Astrocyte of the cerebellum (primary cell): ENCODE data around the gene UACA.

ENCODE experiments used
- DNase-seq: peaks from one replicate; pipeline ENCODE4 v3.0.0-alpha.2; 2011; ENCODE audit warnings: low read depth
- H3K4me3 ChIP-seq: 2 replicates; pipeline ENCODE4 v1.5.1; 2011; ENCODE audit warnings: mild to moderate bottlenecking, low read depth, low read length, moderate library complexity
- in situ Hi-C: cut with HindIII; loops from 2 replicates; pipeline ENCODE4 v1.10.0; 2017; ENCODE audit warnings: low sequenced_read_pairs
- TF ChIP-seq, protein P1 (sequence below): IDR thresholded peaks from 2 replicates; pipeline ENCODE4 v1.5.1; 2012; ENCODE audit warnings: low read length, low read depth, moderate library complexity, mild to moderate bottlenecking; ENCODE audit errors: missing control alignments

UACA gene

DNA sequence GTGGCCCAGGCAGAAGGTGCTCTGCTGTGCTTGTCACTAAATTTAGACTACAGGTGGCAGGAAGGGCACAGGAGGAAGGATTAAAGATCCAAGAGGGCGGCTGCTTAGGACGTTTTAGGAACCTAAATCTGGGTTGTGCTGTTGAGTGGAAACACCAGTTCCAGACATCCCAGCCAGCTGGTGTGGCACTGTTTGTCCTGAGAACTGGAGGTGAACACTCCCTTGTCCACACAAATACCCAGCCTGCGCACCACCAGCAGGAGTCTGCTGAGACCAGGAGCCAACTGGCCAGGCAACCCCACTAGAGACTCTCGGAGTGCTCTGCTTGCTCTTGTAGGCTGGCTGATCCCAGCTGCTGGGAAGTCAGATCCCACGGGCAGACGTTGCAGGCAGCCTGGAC is 30.3 kb upstream of the UACA start:
- TF ChIP-seq, protein P1, sequence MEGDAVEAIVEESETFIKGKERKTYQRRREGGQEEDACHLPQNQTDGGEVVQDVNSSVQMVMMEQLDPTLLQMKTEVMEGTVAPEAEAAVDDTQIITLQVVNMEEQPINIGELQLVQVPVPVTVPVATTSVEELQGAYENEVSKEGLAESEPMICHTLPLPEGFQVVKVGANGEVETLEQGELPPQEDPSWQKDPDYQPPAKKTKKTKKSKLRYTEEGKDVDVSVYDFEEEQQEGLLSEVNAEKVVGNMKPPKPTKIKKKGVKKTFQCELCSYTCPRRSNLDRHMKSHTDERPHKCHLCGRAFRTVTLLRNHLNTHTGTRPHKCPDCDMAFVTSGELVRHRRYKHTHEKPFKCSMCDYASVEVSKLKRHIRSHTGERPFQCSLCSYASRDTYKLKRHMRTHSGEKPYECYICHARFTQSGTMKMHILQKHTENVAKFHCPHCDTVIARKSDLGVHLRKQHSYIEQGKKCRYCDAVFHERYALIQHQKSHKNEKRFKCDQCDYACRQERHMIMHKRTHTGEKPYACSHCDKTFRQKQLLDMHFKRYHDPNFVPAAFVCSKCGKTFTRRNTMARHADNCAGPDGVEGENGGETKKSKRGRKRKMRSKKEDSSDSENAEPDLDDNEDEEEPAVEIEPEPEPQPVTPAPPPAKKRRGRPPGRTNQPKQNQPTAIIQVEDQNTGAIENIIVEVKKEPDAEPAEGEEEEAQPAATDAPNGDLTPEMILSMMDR: no peak
- in situ Hi-C loops: no loop called here
- H3K4me3 ChIP-seq: no peak overlapping the region
- no peak for DNase-seq

DNA sequence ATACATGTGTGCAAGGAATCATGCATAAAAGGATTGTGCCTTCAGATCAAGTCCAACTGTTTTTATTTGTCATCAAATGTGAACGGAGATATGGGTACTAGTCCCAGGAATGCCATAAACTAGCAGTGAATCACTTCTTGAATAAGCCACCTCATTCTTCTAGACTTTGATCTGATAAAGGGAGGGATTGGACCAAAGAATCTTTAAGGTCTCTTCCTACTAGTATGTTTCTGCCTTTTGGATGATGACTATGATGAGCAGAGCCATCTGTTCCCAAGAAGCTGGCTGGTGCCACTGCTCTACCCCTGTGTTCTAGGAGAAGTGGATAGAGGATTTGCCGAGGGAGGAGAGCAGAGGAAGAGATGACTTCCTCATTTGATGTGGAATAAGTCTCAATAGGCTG is 28.8 kb upstream of the UACA start:
- TF ChIP-seq, protein P1: no peak
- no peak for DNase-seq
- no peak overlapping the region for H3K4me3 ChIP-seq
- in situ Hi-C loops: no loop called here

GRCh38 chr15:70791259-70791658 is 27.9 kb upstream of the UACA start:
- in situ Hi-C loops: no loop called here
- TF ChIP-seq, protein P1: no peak
- DNase-seq: no peak
- H3K4me3 ChIP-seq: no peak overlapping the region

- no peak for DNase-seq
- TF ChIP-seq, protein P1: no peak
- in situ Hi-C loops: no loop called here
- no peak overlapping the region for H3K4me3 ChIP-seq
These were observed 25.9 kb upstream of the UACA start for GRCh38 chr15:70789213-70789612.

DNA sequence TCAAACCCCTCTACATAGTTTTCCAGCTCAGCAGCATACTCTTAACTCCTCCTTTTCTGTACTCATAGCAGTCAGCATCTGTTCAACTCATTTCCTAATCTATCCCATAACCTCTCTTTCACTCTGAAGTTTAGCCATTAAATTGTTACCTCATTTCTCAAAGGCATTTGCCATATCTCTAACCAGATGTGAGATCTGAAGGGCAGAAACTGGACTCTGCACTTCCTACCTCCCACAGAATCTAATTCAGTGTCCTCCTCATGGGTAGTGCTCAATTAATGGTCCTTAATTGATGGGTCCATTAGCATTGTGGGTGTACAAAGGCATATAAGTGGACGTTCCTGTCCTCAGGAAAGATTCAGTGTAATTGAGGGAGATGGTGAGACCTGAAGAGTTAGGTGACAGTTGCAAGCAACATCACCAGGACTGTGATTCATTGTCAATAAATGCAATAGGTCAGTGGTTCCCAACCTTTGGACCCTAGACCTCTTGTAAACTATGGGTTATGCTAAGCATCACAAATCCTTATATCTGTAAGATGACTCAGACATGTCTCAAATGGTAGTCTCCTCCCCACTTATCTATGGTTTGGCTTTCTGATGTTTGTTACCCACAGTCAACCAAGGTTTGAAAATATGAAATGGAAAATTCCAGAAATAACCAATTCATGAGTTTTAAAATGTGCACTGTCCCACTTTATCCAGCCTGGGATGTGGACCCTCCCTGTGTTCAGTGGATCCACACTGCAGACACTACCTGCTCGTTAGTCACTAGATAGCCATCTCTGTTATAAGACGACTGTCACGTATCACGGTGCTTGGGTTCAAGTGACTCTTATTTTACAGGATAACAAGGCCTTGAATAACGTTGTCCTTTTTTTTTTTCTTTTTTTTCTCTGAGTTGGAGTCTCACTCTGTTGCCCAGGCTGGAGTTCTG is 25.0 kb upstream of the UACA start:
- TF ChIP-seq, protein P1: no peak
- in situ Hi-C loops: no loop called here
- H3K4me3 ChIP-seq: no peak overlapping the region
- DNase-seq: no peak

DNA sequence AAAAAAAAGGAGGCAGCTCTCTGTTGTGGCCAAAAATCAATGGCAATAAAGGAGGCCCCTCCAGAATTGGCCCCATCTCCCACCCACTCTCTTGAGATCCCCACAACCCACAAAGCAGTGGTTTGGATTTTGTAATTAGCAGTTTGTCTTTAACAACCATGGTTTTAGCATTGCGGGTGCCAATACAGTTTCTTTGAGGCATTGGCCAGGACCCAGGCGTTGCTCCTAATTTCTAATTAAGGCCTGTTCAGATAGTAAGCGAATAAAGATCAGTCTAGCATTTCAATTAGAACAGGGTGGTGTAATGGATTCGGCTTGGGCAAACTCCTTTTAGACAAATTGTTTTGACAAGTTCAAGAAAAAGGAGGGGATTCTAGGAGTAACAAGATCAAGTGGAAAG is 23.6 kb upstream of the UACA start:
- no peak for DNase-seq
- in situ Hi-C loops: no loop called here
- TF ChIP-seq, protein P1: no peak
- no peak overlapping the region for H3K4me3 ChIP-seq
